Astrocyte (in vitro differentiated cells and primary cell): ENCODE measurements around the gene CRIM1.

Source experiments
- CTCF ChIP-seq: IDR thresholded peaks from 2 replicates; pipeline ENCODE4 v1.5.1; 2011; ENCODE audit warnings: low read depth, mild to moderate bottlenecking, inconsistent platforms, low read length, moderate library complexity; ENCODE audit not compliant: insufficient read depth
- EZH2 ChIP-seq: IDR thresholded peaks from 2 replicates; pipeline ENCODE4 v1.6.1; 2012; ENCODE audit warnings: mild to moderate bottlenecking, low read length, inconsistent platforms; ENCODE audit not compliant: insufficient read depth

- no peak for TF ChIP-seq EZH2
- TF ChIP-seq CTCF = no peak
Measured at GRCh38 chr2:36597003-36597531, 241.5 kb downstream of the CRIM1 start.
